ENCODE measurements around the gene GAL.

DNA sequence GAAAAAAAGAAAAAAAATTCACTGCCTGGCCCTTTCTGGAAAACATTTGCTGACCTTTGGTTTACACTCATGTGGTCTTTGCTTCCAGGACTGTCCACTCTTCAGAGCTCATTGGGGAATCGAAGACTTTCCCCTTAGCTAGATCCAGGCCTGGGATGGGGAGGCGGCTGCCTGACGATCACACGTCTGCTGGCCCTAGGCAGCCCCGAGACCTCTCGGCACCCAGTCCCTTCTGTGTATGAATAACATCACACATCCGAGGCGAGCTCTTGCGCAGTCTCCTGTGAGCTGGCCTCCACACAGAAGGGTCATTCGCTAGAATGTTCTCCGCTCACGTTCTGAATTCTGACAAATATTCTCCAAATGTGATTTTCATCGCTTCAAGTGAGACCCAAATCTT, 25.7 kb upstream of the GAL start:
- TF ChIP-seq CTCF (conservative IDR thresholded peaks at IDR 0.05; ENCODE audit: low read length) (no peak), EZH2phosphoT487 (IDR thresholded peaks at IDR 0.05; ENCODE audit: borderline replicate concordance) (no peak)
